NCI-H2196 treated with DMSO at 0.1 percent for 48 hours (cell line): ENCODE data around the gene CDT1.

Experiments used
- DNase-seq: peaks from one replicate; lab custom pipeline; 2025; ENCODE audit not compliant: unreplicated experiment; lab: John Stamatoyannopoulos, UW

CDT1 gene

DNA sequence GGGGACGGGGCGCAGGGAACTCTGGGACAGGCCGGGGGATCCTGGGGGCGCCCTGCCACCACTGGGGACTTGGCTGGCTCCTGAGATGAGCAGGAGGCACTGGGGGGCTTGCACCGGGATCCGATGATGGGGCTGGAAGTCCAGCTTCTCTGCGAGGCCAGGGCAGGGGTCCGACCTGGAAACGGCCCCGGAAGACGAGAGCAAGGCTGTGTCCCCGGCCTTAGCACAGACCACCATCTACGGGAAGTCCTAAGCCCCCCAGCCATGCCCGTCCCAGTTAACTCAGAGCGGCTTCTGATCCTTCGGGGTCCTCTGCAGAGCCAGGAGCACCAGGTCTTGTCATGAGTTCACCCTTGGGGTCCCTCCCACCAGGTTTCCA, 573 bp downstream of the CDT1 start:
- no peak for DNase-seq

DNA sequence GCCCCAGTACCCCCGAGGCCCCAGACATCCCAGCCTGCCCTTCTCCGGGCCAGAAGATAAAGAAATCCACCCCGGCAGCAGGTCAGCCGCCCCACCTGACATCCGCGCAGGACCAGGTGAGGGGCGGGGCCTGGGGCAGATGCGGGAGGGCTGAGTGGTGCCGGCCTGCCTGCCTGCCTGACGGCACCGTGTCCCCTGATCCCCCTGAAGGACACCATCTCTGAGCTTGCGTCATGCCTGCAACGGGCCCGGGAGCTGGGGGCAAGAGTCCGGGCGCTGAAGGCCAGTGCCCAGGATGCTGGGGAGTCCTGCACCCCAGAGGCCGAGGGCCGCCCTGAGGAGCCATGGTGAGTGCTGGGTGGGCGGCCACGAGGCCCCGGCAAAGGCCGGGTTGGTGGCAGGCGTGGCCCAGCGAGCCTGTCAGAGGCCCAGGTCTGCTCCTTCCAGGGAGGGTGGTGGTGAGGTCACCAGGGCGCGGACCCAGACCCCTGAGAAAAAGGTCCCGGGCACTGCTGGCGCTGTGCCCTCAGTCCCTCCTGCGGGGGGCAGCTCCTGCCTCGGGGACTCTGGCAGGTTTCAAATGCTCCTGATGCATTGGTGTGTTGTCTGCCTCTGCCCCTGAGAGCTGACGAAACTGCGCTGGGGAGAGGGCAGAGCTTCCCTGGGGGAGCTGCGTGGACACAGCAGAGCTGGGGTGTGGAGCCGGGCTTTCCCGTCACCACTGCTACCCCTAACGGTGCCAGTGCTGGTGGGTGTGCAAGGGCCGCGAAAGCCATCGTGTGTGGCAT, 1.2 kb downstream of the CDT1 start:
- peak; percentile 13 for DNase-seq

DNA sequence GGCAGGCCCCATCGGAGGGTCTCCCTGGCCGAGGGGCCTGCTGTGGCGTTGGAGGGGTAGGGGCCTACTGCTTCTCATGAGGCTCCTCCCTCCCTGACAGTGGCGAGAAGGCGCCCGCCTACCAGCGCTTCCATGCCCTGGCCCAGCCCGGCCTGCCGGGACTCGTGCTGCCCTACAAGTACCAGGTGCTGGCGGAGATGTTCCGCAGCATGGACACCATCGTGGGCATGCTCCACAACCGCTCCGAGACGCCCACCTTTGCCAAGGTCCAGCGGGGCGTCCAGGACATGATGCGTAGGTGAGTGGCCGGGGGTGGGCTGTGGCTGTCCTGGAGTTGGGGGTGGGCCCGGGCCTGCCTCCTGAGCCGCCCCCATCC, 1.7 kb downstream of the CDT1 start:
- no peak for DNase-seq

DNA sequence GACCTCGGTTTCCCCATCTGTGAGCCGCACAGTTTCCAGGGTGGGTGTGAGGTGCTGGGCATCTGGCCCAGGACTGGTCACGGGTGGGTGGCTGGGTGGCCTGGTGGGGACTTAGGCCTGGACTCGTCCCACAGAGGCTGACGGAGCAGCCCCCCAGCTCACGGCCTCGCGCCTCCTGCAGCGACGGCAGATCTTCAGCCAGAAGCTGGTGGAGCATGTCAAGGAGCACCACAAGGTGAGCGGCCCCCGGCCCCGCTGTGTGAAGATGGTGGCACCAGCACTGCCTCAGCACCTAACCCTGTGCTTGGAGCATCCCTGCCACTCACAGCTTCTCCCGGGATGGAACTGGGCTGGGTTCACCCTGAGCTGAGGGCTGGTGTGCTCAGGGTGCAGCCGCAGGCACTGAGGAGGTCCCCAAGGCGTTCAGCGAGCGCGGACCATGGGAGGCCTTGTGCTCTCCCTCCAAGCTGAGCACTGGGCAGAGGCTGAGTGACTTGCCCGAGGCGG, 2.4 kb downstream of the CDT1 start:
- no peak for DNase-seq

DNA sequence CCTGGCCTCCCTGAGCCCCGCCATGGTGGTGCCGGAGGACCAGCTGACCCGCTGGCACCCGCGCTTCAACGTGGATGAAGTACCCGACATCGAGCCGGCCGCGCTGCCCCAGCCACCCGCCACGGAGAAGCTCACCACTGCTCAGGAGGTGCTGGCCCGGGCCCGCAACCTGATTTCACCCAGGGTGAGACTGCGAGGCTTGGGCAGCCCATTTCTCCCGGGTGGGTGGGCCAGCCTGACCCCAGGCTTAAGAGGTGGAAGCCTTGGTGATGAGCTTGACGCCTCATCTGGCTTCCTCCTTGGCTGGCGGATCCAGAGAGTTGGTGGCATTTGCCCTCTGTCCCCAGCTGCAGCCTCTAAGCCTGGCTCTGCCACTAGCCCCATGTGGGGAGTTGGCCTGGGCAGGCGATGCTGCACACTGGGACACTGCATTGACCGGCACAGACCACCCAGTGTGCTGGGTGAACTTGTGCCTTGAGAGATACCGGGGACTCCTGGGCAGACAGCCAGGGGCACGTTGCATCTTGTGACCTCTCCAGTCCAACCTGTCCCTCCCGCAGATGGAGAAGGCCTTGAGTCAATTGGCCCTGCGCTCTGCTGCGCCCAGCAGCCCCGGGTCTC, 3.0 kb downstream of the CDT1 start:
- no peak for DNase-seq

DNA sequence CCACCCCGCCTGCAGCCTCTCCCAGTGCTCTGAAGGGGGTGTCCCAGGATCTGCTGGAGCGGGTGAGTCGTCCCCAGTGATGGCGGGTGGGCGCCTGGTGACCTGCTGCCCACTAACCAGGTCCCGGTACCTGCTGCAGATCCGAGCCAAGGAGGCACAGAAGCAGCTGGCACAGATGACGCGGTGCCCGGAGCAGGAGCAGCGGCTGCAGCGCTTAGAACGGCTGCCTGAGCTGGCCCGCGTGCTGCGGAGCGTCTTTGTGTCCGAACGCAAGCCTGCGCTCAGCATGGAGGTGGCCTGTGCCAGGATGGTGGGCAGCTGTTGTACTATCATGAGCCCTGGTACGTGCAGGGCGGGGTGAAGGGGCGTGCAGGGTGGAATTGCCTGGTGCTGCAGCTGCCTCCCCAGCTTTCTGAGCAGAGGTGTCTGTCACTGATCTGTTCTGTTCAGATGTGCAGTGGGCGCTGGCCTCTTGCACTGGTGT, 3.6 kb downstream of the CDT1 start:
- no peak for DNase-seq

DNA sequence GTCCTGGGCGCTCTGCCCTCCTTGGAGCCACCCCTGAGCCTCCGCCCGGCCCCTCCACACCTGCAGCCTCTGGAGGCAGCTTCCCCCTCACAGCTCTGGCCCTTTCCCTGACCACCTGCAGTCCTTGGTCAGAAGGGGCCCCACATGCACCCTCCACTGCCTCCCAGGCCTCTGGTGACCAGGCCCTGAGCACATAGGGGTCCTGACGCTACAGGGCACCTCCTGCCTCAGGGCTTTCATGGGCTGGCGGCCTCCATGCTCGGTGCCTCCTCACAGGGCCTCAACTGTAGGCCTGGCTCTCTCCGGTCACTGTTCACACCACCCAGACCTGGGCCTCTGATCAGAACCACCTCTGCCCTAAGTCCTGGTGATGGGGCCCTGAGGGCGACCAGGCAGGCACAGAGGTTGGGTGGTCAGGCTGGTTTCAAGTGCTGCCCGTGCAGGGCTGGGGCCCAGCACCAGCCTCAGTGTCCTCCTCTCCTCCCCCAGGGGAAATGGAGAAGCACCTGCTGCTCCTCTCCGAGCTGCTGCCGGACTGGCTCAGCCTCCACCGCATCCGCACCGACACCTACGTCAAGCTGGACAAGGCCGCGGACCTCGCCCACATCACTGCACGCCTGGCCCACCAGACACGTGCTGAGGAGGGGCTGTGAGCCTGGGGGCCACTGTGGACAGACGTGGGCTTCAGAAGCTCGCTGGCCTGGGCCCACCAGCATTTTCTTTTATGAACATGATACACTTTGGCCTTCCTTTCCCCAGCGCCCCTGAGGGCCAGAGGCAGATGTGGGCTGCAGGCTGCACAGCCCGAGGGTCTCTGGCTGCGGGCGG, 4.3 kb downstream of the CDT1 start:
- no peak for DNase-seq

DNA sequence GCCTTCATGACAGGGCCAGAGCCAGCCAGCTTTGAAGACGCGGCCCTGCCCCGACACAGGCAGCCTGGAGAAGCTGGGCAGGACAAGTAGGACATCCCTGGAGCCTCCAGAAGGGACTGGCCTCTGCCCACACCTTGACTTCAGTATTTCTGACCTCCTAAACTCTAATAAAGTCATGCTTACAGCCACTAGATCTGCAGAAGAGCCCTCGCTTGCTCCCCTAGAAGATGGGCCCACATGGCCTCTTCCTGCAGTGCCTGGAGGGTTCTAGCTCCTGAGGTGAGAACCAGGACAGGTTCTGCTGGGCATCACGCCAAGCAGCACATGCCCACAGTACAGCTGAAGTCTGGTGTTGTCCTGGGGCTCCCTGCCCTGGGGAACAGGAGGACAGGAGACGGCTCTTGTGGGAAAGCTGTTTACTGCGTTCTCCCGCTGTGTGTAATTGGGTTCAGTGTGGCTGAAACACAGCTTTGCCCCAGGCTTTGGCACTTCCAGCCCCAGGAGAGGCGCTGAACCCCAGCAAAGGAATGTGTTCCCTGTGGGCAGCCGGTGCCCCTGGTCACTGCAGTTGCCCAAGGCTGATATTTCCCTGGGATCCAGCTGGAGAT, 5.6 kb downstream of the CDT1 start:
- DNase-seq: no peak

DNA sequence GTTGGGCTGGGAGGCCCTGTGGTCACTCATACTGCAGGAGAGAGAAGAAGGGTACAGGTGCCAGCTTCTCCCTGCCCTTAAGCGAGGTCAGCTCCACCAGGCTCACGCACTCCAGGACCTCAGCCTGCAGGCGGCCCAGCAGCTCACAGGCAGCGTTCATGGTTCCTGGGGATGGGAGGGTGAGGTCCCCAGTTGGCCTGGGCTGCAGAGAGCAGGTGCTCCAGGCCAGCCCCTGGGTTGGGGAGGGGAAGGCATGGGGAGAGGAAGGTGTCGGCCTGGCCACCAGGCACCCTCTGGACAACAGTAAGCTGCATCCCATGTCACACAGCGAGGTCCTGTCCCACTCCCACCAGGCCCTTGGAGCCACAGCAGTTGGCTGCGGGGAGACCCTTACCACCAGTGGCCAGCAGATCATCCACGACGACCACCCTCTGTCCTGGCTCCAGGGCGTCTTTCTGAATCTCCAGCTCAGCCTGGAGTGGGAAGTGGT, 6.1 kb downstream of the CDT1 start:
- DNase-seq: no peak

DNA sequence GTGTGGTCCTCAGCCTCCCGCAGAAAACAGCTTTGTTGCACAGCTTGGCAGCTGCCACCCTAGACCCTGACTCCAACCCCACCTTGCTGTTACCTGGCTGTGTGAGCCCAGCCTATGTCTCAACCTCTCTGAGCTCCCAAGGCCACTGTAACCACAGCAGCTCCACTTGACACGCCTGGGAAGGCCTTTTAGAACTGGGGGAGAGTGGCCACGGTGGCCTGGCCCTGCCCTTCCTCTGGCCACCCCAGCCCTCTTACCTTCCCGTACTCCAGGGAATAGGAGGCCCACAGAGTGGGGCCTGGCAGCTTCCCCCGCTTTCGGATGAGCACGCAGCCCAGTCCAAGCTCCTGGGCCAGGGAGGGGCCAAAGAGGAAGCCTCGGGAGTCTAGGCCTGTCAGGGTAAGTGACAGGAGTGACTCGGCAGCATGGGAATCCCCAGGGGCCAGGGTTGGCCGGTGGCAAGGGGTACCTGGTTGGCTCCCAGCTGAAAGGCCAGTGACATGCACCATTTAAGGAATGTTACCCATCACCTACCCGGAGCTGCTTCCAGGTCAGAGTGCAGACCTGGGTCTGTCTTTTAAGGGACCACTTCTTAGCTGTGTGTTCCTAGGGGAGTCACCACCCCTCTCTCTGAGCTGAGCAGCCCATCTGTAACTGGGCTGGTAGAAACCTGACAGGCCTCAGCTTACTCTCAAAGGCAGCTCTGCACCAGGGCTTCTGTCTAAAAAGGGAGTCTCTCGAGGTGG, 6.8 kb downstream of the CDT1 start:
- no peak for DNase-seq

DNA sequence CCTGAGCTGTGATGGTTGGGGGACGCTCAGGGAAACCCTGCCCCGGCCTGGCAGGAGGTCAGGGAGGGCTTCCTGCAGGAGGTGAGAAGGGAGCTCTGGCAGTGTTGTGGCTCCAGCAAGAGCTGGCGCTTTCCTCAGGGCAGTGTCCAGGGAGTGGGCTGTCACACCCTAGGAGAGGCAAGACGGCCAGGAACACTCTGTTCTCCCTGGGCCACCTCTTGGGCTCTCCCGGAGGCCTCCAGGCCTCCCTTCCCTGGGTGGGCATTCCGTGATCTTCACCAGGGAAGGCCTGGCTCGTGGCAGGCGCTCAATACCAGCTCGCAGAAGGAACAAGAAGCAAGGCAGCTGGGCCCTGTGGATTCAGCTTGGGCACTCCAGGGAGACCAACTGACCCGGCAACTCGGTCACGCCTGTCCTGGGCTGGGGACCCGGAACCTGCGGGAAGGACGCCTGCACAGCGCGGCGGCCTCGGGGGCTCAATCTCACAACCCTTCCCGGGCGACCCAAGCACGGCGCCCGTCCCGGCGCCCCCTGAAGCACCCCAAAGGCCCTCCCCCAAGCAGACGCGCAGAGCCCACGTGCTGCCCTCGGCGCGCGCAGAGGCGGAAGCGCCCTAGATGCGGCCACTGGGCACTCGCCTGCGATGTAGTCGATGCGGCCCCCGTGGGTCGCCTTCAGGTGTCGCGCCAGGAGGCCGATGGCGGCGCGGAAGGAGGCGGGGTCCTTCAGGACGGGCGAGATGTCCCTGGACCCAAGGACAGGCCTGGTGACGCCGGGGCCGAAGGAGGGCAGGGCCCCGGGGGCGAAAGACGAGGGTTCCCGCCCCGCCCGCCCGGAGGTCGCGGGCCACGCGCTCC, 7.6 kb downstream of the CDT1 start:
- DNase-seq: peak; percentile 9

DNA sequence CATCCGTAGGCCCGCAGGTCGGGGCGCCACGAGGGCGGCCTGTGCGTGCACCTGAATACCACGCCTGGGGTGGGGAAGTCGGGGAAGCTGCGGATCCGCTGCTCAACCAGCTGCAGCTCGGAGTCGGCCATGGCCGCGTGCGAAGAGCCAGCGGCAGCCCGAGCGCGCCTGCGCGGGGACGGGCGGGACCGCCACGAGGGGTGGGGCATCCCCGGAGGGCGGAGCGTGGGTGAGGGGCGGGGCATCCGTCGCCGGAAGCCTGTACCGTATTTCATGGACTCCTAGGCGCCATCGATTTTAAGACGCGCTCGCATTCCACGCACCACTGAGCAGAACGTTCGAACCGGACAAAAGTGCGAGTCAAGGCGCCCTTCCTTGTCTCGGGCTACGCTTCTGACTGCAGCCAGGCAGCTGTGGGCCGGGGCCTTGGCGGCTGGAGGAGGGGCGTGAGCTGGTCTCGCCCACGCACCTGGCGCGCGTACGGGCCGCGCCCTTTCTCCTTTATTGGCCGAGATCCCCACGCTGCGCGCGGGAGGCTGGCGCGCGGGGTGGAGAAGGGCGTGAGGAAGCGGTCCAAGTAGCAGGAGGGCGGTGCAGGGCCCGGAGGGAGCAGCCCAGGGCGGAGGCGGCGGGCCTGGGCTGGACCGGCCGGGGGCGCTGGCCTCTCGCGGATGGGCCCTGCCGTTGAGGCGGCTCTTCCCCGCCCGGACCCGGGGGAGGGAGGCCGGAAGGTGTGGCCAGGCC, 8.4 kb downstream of the CDT1 start, which contains the start of gene APRT:
TSS of gene APRT (minus strand) at position 160 of the 744 bp plus-strand sequence. CDS start at position 131, 29 bp downstream.
- DNase-seq: peak; percentile 57

DNA sequence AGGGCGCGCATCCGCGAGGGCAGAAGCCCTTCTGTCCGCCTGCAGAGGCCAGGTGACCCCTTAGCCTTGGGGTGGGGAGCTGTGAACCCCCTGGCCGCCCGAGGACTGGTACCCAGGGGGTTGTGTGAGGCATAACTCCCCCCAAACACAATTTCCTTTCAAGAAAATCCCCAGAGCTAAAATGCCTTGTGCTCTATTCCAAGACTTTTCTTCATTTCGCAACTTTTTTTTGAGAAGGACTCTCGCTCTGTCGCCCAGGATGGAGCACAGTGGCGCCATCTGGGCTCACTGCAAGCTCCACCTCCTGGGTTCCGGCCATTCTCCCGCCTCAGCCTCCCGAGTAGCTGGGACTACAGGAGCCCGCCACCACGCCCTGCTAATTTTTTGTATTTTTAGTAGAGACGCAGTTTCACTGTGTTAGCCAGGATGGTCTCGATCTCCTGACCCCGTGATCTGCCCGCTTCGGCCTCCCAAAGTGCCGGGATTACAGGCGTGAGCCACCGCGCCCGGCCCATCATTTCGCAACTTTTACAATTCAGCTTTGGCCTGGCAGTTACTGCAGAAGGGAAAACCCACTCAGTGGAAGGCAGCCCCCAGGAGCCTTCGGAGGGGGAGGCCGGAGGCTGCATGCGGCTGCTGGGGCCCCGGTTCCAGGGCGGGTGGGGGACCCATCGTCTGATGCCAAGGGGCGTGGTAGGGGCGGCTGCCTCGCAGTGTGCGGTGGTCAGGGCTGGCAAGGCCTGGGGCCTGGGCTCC, 9.1 kb downstream of the CDT1 start:
- DNase-seq: no peak

DNA sequence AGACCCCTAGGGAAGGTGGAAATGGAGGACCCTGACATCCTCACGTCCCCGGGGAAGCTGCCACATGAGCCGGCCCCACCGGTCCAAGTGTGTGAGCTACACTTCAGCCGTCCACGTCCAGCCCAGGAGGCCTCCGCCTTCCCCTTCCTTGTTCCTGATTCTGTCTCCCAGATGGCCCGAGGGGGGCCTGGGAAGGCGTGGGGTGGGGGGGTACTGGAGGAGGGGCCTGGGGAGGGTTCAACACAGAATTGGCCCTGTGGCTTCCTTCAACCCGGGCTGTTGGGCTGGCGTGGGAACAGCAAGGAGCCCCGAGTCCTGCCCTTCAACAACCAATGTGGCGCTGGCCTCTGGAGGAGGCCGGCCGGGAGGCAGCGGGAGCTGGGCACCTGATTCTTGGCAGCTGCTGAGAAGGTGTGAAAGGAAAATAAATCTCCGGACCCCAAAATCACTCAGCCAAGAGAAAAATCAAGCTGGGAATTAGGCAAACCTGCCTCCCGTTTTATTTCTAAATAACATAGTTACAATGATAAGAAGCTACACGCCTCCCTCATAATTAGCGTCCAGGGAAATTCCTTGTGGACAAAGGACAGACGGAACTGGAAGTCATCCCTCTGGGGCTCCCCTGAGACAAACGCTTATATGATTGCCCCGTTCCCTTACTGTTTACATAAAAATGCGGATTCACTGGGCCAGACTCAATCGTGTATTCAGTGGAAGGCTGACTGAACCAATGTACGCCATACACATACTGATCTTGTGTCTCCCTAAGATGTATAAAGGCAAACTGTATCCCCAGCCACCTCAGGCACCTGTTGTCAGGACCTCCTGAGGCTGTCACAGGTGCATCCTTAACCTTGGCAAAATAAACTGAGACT, 9.9 kb downstream of the CDT1 start:
- no peak for DNase-seq

DNA sequence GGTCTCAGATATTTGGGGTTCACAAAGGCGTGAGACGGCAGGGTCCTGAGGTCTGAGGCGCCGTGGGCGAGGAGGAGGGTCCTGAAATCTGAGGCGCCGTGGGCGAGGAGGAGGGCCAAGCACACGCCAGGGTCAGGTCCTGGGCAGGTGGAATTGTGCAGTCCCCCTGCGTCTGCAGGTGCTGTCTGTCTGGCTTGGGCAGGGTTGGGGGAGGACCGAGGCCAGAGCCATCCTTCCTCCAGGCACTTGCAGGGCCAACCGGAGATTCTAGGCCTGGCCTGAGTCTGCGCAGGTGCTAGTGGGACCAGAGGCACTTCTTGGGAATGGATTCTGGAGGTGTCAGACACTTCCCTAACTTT, 10.5 kb downstream of the CDT1 start:
- no peak for DNase-seq

DNA sequence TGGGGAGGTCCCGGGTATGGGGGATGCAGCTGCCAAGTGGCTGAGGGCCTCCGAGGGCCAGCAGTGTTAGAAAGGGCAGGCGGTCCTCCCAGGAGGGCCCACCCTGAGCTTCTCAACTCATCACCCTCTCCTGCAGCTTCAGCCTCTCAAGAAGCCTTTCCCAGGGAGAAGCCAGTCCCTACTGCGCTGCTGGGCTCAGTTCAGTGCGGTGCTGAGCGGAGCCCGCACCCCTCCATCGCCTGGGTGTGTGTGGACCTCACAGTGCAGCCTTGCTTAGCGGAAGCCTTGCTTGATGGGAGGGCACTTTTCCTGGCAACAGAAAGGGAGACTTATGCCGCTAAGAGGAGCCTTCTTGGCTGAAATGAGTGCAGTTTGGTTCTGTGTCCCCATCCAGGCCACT, 11.6 kb downstream of the CDT1 start:
- DNase-seq: no peak
